Measurements from ENCODE around the gene PTGFRN. TPM values are rescaled to one million over a fixed set of nuclear protein-coding genes. Genes with fewer than 3 reads are reported as not detected.
"Not testable (repeated sequence)": the region's sequence is repeated elsewhere in the genome, so short reads cannot be mapped to it uniquely, and the experiment has no call there.

Gene PTGFRN
- 82.9 TPM for polyA plus RNA-seq (2013, experiment 1 of 2; ENCODE audit: insufficient read length)
- polyA plus RNA-seq (2013, experiment 2 of 2; ENCODE audit: insufficient read length), result 80.1 TPM

DNA sequence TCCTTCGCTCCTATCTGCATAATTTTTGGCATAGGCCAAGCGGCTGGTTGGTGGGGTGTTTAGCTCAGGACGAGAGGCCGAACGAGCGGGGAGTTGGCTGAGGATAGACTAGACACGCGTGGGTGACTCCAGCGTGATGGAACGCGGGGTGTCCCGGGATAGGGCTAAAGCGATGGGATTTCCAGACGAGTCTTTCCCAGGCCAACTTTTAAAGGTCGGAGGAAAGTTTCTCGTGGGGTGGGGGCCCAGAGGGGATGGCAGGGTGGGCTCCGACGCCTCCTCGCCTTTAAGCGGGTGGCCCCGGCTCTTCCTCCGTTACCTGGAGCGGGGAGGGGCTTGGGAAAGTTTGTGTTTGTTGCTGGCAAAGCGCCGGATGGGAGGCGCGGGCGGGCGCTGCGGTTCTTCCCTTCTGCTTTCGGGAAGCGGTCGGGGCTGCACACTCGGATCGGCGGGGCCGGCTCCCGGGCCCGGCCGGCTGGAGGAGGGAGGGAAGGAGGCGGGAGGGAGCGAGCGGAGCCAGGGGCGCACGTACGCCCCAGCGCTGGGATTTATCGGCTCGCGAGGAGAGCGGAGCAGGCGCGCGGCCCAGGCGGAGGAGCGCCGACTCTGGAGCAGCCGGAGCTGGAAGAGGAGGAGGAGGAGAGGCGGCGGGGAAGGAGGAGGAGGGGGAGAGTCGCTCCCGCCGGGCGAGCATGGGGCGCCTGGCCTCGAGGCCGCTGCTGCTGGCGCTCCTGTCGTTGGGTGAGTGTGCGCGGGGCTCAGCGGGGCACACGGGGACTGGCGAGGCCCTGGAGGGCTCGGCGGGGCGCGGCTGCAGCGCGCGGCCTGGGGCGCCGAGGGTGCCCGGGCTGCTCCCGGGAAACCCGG is at the start of gene PTGFRN:
Gene PTGFRN (plus strand): TSS at position 405 of the 867 bp plus-strand sequence. CDS start 288 bp downstream, at position 693.
- peak; percentile 67 for DNase-seq

DNA sequence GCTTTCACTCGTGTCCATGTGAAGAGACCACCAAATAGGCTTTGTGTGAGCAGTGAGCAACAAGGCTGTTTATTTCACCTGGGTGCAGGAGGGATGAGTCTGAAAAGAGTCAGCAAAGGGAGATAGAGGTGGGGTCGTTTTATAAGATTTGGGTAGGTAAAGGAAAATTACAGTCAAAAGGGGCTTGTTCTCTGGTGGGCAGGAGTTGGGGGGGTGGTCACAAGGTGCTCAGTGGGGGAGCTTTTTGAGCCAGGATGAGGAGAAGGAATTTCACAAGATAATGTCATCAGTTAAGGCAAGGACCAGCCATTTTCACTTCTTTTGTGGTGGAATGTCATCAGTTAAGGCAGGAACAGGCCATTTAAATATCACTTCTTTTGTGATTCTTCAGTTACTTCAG is 49.5 kb upstream of the PTGFRN start:
- DNase-seq, result not testable (repeated sequence)

DNA sequence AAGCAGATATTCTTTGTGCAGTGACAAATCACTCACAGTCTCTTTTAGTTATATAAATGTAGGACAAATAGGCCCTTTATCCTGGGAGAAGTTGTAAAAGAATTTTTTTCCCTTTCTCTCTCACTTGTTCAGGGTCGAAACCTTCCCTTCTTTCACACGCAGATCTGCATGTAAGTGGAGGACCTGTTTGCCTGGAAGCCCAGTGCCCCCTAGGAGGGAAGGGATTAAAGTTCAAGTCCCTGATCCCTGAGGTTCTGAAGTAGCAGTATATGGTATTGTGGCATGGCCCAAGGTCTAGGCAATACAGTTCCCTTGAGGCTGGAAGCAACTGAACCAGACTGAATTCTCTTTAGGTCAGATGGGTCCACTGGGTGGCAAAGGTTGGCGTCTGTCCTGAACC is 48.6 kb upstream of the PTGFRN start:
- DNase-seq, result no peak

DNA sequence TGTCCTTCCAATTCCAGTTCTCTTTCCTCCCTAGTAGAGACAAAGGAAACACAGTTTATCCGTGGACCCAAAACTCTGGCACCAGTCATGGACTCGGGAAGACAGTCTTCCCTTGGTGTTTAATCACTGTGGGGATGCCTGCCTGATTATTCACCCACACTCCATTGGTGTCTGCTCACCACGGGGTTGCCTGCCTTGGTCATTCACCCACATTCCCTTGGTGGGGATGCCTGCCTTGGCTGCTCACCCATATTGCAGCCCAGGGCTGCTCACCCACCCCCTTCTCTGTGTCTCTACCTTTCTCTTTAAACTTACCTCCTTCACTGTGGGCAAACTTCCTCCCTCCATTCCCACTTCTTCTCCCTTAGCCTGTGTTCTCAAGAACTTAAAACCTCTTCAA is 46.7 kb upstream of the PTGFRN start:
- DNase-seq, result not testable (repeated sequence)

DNA sequence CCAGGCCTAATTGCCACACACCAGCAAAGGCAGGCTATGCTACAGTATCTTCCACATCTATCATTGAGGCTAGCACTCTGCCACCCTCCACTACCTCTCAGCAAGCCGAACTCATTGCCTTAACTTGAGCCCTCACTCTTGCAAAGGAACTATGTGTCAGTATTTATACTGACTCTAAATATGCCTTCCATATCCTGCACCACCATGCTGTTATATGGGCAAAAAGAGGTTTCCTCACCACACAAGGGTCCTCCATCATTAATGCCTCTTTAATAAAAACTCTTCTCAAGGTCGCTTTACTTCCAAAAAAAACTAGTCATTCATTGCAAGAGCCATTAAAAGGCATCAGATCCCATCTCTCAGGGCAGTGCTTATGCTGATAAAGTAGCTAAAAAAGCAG is 43.2 kb upstream of the PTGFRN start:
- DNase-seq, result not testable (repeated sequence)

DNA sequence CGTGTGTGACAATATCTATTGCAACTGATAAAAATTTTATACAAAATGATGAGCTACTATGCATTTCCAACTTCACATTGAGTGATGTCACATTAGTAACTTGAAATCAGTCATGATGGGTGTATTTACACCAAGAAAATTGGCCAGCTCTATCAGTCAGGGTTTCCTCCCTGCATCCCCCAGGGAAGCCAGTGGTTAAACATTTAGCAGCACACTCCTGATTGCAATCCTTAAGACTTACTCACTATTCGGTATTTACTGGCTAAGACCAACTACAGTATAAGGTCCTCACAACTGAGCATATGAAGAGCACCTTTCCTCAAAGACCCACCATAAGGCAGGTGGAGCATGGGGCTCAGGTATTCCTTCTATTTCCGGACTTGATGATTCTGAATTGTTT is 41.3 kb upstream of the PTGFRN start:
- peak; percentile 54 for DNase-seq

DNA sequence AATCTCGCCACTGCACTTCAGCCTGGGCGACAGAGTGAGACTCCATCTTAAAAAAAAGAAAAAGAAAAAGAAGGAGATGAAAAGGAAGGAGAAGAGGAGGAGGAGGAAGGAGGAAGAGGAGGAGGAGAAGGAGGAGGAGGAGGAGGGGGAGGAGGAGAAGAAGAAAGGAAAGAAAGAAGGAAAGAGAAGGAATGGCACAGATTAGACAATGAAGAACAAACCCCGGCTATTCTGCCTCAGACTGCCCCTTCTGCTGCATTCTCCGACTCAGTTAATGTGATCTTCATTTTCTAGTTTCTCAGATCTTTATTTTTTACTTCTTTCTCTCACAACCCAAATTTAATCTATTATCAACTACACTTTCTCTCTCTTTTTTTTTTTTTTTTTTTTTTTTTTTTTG is 40.1 kb upstream of the PTGFRN start:
- no peak for DNase-seq

DNA sequence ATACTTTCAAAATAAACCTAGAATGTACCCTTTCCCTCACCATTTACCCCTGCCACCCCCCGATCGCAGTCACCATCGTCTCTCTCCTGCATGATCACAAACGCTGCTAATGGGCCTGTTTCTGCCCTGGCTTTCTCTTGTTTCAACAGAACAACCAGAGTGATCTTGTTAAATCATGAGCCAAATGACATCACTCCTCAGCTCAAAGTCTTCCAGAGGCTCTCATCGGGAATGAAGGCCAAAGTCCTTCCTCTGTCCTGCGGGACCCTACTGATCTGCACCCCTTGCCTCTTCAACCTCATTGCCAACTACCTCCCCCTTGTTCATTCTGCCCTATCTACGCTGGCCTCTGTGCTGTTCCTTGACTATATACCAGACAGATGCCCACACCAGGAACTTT is 39.4 kb upstream of the PTGFRN start:
- DNase-seq, result no peak

DNA sequence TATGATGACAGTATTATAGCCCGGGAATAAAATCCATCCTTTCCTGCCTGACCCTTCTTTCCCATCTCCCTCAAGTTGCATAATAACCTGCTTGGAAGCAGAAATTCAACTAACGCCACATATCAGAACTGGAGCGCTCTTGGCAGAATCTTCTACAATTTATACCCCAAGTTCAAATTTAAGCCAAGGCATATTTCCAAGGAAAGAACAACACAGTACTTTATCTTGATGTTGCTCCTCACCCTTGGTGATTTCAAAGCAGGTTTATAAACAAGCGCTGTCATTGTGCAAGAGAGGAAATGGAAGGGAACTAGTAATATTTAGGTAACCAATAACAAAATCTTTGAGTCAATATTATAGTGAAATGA is 38.0 kb upstream of the PTGFRN start:
- DNase-seq, result no peak

DNA sequence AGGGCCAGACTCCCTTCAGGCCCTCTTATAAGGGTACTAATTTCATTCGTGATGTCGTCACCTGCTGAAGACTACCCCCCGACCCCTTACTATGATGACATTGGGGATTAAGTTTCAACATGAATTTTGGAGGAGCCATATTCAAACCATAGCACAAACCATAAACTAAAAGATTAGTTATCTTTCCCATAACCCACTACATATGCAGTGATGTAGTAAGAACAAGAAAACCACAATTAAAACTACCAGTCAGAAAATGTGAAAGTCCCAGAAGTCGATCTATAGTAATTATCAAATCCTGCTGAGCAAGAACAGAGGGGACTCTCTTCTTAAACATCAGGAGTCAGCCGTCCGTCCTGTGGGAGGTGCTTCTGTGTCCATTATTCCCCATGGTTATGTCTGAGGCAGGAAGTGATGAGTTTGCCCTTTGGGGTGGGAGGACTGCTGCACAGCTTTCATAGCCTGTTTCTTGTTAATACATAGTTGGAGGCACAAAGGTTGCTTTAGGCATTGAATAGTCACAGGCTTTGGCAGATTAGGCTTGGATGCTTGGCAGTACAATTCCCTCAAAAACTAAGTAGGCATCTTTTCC is 35.9 kb upstream of the PTGFRN start:
- no peak for DNase-seq

DNA sequence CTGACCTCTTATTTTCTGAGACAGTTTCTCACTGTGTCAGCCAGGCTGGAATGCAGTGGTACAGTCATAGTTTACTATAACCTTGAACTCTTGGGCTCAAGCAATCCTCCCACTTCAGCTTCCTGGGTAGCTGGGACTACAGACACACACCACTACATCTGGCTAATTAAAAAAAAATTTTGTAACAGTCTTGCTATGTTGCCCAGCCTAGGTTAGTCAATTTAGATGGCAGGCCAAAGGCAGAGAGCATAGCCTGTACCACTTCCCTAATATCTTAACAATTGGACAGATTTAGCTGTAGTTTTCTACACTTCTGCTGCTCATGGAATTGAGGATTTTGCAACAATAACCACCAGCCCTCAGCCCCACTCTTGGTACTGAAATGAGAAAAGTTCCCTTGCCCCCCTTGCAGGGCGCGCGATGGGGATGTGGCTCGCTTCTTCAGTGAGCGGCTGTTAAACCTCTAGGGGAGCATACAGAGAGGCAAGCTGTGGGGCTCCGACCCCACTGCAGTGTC is 34.9 kb upstream of the PTGFRN start:
- DNase-seq, result no peak

DNA sequence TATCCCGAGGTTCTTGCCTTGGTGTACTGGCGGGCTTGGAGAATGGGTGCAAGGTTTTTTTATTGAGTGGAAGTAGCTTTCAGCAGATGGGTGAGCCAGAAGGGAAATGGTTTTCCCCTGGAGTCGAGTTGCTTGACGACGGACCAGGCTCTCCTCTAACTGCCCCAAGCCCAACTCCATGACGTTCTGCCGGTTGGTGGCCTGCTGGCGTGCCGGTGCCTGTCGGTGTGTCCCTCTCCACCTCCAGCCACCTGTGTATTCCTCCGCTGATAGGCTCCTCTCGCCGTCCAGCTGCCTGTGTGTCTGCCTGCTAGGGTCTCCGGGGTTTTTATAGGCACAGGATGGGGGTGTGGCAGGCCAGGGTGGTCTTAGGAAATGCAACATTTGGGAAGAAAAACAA is 34.3 kb upstream of the PTGFRN start:
- DNase-seq, result no peak

DNA sequence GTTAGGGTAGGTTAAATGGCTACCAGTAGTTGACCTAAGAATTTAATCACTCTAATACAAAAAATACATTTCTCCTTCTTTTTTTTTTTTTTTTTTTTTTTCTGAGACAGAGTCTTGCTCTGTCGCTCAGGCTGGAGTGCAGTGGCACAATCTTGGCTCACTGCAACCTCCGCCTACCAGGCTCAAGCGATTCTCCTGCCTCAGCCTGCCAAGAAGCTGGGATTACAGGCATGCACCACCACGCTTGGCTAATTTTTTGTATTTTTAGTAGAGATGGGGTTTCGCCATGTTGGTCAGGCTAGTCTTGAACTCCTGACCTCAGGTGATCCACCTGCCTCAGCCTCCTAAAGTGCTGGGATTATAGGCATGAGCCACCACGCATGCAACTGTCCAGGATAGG is 33.8 kb upstream of the PTGFRN start:
- not testable (repeated sequence) for DNase-seq

DNA sequence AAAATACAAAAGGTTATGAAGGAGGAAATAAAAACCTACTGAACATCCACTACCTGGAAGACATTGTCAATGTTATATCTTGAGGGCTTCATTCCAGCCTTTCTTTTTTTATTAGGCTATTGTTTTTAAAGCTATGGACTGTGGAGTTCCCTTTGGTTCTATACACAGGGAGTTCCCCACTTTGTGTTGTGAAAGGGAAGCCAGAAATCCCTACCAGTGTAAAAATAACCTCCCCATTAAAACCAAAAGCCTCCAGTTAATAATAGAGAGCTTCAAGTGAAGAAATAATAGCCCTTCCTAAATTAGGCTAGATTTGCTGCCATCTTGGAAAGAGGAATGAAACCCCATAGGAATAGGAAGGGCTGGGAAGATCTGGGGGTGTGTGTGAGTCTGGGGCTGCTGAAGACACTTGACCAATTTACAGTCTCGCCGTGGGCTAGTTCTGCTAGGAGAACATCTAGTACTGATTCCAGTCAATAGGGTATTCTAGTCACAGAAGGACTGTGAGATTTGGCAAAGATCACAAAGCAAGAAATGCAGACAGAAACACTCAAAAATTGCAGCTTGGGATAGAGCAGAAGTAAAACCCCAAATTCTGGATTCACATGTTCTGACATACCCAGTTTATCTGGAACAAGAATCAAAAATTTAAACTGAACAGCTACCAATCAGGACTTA is 32.4 kb upstream of the PTGFRN start:
- no peak for DNase-seq

DNA sequence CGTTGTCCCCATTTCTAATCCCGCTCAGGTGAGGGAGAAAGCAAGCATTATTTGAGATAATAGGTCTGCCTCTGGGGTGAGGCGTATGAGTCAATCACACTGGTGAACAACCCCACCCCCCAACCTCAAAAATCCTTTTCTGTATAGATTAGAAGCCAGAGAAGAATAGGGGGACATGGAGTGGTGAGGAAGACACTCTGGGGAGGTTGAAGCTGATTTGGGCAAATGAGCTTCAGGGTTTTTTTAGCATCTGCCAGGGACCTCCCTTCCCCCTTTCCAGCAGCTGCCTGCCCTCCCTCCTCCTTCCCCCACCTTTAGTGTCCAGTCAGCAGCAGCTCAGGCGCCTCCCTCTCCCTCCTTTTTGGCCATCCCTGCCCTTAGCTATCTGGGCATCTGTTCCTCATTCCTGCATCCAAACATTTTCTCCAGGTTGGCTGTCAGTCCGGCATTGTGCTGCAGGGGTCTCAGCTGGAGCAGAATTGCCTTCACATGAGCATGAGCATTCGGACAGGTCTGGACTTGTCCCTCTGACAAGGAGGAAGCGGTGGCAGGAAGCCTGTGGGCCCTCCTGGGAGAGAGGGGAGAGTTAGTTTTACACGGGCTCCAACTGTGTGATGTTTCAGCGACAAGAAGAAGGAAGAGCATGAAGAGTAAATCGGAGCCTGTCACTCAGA is 30.8 kb upstream of the PTGFRN start:
- DNase-seq, result peak; percentile 67

DNA sequence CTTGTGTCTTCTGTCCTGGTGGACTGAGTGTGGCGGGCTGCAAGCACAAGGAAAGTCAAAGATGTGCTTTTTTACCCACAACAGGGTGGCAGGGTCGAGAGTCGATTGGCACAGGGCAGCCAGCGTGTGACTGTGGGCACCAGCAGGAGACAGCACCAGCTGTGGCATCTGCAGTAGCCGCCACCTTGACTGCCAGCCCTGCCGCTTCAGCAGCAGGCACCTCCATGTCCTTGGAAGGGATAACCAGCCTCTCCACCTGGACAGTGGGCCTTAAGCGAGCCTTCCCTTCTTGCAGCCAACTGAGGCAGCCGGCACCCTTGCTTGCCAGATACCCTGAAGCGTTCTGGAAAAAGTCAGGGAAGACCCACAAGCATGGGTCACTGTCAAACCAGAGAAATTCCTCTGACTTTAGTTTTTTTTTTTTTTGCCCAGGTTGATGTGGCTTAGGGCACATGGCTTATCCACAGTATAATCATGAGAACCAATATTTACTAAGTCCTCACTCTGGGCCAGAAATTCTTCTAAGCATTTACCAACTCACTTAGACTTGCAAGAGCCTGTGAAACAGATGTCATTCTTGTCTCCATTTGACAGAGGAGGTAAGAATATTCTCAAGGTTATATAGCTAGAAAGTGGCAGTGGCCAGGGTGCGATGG is 30.1 kb upstream of the PTGFRN start:
- DNase-seq, result no peak

DNA sequence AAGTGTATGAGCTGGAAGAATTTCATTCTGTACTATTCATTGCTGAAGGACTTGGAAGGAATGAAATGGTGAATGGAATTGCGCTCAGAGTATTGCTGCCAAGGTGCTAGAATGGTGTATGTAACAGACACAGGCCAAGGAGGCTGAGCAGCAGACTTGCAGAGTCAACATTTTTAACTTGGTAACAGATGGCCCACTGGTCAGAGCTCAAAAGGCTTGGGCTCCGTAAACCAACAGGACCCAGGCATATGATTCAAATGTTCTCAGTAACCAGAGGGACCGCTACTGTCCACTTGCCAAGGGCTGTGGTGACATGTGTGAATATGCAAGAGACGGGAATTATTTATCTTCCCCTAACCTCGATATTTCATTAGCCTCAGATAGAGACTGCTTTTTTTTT is 28.8 kb upstream of the PTGFRN start:
- no peak for DNase-seq

DNA sequence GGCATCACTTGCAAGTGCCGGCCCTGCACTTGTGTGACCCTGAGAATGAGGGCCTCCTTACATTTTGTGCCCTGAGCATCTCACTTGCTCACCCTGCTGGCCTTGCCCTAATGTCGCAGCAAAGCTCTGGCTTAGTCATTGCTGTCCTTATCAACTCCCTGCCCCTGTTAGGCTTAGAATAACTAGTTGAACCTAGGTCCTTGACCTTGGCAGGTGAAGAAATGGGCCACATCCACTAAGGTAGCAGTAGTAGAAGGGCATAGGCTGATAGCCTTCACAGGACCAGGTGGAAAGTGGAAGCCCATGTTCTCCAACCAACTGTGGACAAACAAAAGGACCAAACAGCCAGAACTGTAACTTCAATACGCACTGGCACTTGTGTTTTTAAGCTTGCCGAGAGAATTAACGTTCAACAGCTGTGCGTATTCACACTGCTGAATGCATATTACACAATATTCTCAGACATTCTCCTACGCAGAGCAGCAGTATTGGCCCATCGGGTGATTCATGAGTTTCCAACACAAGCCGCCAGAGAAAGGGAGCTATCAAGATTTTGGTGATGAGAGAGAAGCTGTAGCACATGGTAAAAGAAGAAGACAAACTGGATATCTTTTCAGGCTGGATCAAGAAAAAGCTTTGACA is 27.7 kb upstream of the PTGFRN start:
- peak; percentile 88 for DNase-seq

DNA sequence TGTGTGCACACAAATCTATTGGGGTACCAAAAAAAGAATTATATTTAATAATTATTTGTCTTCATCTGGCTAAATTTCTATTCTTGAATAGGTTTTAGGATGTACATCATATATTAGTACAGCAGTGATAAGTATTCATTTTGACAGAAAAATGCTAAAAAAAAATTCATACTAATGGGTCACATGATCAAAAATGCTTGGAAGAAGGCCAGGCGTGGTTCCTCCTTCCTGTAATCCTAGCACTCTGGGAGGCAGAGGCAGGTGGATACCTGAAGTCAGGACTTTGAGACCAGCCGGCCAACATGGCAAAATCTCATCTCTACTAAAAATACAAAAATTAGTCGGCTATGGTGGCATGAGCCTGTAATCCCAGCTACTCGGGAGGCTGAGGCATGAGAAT is 26.9 kb upstream of the PTGFRN start:
- DNase-seq, result no peak

DNA sequence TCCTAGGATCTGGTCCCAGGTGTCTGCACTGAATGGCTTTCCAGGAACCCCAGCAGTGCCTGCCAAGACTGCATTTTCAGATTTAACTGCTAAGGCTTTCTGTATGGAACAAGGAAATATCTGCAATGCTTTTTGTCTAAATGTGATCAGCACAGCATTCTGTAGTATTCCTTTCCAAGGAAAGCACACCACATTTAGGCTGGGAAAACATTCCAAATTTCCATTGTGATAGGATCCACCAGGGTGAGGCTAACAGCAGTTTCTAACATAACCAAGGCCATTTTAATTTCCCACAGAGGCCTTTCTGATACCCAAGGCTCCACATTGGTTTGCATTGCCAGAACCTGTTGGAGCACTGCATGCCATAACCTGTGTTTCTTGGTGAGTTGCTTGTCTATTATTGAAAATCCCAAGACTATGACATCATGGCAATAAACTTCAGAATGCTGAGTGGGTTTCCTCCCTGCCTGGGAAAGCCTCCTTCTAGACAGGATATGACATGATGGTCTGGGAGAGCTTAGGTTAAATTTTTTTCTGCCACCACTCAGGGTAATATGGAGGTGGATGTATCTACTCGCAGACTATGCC is 23.3 kb upstream of the PTGFRN start:
- peak; percentile 61 for DNase-seq

DNA sequence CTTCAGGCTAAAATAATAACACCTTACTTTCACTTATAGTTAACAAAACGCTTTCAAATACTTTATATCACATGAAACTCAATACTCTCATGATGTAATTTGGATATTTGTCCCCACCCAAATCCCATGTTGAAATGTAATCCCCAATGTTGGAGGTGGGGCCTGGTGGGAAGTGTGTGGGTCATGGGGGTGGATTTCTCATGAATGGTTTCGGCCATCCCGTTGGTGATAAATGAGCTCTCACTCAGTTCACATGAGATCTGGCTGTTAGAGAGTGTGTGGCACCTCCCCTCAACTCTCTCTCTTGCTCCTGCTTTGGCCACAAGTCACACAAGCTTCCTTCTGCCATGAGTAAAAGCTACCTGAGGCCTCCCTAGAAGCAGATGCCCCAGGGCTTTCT is 22.5 kb upstream of the PTGFRN start:
- no peak for DNase-seq
